GM19023 (cell line): ENCODE measurements around the gene CYP4F22.
"Not testable (repeated sequence)": the region's sequence is repeated elsewhere in the genome, so short reads cannot be mapped to it uniquely, and the experiment has no call there.

Experiments
- ATAC-seq: cut with Tn5 transposase; IDR thresholded peaks from one replicate; pipeline ENCODE4 v1.9.1; 2021; ENCODE audit warnings: mild to moderate bottlenecking, moderate library complexity; ENCODE audit not compliant: unreplicated experiment

Gene CYP4F22

DNA sequence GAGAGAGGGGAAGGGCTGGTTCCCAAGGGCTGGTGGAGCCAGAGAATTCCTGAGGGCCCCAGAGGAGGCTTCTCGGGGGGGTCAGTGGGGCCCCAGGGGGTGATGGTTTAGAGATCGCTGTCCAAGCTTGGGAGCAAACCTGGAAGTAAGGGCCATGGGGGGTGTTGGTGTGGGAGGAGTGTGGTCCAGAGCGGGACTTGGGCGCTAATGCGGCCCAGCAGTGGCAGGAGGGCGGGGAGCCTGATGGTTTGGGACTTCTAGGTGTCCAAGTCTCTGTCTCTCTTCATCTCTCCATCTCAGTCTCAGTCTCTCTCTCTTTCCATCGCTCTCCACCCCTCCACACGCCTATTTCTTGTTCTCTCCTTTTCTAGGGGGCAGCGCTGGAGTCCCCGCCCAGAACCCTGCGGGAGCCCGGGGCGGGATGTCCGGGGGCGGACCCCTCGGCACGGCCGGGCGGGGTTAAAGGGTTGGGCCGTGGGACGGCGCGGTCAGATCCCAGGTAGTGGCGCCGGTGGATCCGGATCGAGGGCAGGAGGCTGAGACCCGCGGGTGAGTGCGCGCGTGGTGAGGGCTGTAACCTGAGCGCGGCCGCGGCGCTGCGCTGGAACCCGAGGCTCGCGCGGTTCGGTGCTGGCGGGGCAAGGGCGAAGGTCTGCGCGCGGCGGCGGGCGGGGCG lies at the start of gene CYP4F22:
Gene CYP4F22, plus strand, starts transcription at position 491 of the 676 bp plus-strand sequence. CDS start 16,812 bp downstream, outside the sequence.
- no peak for ATAC-seq

GRCh38 chr19:15461694-15462093 lies 46.6 kb upstream of the CYP4F22 start:
- no peak for ATAC-seq

- ATAC-seq = peak; percentile 45
Observed at GRCh38 chr19:15463861-15464371, 44.4 kb upstream of the CYP4F22 start.

- peak; percentile 53 for ATAC-seq
Observed at GRCh38 chr19:15464394-15465385, 43.6 kb upstream of the CYP4F22 start, which contains the start of gene RASAL3. Gene RASAL3, minus strand, starts transcription at chr19:15464544. Its CDS starts 186 bp downstream, at chr19:15464358.

GRCh38 chr19:15466851-15467733 lies 41.2 kb upstream of the CYP4F22 start:
- peak; percentile 49 for ATAC-seq

DNA sequence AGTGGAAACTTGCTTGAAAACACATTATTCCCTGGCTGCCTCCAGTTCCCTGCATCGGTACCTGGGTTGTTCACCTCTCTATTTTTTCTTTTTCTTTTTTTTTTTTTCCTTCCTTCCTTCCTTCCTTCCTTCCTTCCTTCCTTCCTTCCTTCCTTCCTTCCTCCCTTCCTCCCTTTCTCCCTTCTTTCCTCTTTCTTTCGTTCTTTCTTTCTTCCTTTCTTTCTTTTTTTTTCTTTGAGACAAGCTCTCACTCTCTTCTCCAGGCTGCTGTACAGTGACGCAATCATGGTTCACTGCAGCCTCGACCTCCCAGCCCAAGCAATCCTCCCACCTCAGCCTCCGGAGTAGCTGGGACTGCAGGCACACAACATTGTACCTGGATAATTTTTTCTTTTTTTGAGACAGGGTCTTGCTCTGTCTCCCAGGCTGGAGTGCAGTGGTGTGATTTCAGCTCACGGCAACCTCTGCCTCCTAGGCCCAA lies 40.6 kb upstream of the CYP4F22 start:
- no peak for ATAC-seq

DNA sequence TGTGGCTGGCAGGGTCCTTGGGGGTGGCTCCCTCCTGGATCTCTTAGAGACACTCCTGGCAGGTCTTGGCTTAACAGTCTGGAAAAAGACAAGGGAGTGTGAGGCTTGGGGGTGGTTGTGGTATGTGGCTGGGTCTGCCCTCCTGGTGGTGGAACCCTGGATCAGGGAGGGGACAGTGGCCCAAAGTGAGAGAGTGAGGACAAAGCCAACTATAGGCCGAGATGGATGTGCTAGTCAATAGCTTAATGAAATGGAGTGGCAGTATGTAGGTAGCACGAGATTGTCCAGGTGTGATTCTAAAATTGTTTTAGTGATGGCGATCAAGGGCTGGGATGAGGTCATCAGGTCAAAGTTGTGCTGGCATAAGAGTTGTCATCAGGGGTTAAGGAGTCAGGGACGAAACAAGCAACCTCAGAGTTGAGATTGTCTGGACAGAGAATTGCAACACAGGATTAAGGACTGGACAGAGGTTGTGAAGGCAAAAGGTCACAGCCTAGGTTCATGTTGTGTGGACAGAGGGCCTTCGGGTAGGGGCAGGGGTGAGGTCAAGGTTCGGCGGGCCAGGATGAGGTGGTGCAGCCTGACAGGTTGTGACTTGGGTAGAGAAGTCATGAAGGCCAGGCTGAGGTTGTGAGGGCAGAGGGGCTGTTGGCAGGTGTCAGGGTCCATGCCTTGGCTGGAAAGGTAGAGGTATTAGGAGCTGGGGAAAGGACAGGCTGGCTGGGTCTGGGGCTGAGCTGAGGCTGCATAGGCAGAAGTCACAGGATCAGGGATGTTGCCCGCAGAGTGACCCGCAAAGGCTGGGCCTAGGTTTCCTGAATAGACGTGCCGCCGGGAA lies 39.4 kb upstream of the CYP4F22 start:
- ATAC-seq = no peak

DNA sequence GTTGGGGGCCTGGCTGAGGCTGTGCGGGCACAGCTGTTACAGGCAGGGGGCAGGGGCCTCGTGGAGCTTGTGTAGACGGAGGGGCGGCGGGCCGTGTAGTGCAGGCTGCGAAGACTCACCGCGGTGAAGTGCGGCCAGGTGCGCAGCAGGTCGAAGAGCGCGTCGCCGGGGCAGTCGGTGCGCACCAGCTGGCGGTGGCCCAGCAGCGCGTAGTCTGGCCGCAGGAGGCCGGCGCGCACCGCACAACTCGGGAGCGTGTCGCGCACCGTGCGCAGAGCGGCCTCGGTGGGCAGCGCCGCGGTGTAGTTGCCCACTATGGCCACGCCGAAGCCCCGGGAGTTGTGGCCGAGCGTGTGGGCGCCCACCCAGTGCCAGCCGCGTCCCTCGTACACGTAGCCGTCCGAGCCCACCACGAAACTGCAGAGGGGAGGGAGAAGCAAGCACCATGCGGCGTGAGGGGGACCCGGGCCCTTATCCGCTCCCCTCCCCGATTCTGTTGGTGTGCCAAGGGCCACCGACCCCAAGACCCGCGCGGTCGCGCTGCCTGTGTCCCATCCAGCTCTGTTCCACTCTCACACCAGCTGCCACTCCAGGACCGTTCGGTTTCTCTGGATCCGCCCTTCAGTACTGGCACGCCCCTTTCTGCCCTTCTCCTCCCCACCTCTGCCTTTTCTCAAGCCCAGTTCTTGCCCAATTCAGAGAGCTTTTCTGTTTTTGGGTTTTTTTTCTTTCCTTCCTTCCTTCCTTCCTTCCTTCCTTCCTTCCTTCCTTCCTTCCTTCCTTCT lies 38.6 kb upstream of the CYP4F22 start:
- ATAC-seq = no peak

GRCh38 chr19:15471639-15472101 lies 36.7 kb upstream of the CYP4F22 start:
- ATAC-seq = no peak

- ATAC-seq = not testable (repeated sequence)
Observed at GRCh38 chr19:15473821-15474220, 34.5 kb upstream of the CYP4F22 start.

- ATAC-seq = no peak
Observed at GRCh38 chr19:15475169-15475568, 33.2 kb upstream of the CYP4F22 start.

- ATAC-seq = no peak
Observed at GRCh38 chr19:15475611-15476010, 32.7 kb upstream of the CYP4F22 start.

DNA sequence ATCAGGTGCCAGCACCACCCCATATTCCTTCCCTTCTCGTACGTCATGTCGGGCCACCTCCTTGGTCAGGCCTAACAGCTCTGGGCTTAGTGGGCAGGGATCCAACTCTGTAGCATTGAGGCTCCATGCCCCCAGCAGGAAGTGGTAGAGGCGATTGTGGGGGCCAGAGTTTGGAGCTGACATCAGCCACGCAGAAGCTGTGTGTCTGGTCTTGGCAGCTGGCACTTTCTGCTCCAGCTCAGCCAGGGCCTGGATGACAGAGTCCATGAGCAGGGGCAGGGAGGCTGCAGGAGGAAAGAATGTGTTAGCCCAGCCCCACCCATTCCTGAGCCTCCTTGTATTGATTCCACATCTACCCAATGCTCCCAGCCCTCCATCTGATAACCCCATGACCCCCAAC lies 32.0 kb upstream of the CYP4F22 start:
- ATAC-seq = no peak

DNA sequence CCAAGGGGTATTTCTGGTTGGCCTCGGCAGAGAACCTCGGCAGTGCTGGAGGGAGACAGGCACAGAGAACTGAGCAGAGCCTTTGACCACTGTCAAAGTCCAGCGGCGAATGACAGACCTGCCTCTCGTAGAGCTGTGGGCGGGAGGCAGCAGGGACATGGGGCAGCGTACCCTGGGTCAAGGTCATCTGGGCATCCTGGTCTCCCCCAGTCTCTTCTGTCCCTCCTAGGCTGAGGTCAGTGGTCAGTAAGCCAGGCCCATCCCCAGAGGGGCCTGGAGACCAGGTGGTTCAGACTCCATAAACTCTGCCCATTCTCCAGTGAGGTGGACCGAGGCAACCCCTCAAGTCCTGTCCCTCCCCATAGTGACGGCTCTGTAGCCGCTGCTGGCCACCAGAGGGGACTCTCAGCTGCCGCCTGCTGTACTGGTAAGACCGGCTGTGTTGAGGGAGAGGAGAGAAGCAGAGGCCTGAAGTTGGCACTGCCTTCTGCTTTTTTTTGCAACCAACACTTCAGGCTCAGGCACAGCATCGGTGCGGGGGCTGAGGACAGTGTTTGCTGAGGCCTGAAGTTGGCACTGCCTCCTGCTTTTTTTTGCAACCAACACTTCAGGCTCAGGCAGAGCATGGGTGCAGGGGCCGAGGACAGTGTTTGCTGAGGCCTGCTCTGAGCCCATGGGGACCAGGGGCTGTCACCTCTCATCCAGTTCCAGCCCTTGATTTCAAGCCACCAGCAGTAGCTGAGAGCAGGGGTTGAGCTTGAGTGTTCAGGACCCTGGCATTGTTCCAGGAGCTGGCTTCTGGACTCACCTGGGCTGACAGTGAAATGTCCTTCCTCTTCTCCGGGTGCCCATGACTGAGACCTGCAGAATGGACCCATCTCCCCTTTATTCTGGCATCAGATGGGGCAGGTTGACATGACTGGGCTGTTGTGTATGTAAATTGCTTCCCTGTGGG lies 28.7 kb upstream of the CYP4F22 start, which contains the start of gene PGLYRP2:
Gene PGLYRP2, minus strand, starts transcription at position 111 of the 955 bp plus-strand sequence. CDS start 130 bp downstream, outside the sequence.
- ATAC-seq = no peak

DNA sequence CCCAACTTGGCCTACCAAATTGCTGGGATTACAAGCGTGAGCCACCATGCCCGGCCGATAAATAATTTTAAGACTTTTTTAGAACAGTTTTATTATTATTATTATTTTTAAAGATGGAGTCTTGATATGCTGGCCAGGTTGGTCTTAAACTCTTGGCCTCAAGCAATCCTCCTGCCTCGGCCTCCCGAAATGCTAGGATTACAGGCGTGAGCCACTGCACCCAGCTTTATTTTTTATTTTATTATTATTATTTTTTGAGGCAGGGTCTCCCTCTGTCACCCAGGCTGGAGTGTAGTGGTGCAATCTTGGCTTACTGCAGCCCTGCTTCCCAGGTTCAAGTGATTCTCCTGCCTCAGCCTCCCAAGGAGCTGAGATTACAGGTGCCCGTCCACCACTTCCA lies 27.3 kb upstream of the CYP4F22 start:
- not testable (repeated sequence) for ATAC-seq

DNA sequence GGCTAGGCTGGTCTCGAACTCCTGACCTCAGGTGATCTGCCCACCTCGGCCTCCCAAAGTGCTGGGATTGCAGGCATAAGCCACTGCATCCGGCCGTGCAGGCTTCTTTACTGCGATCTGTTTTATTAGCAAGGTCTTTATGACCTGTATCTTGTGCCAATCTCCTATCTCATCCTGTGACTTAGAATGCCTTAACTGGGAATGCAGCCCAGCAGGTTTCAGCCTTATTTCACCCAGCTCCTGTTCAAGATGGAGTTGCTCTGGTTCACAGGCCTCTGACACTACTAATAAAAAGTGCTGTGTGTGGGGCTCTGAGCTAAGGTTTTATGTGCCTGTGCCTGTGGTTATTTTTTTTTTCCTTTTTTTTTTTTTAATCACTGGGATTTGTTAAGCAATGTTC lies 22.6 kb upstream of the CYP4F22 start:
- ATAC-seq = not testable (repeated sequence)

- no peak for ATAC-seq
Observed at GRCh38 chr19:15487038-15487437, 21.3 kb upstream of the CYP4F22 start.
